IgD-negative memory B cell (primary cell): ENCODE results near the gene STX2. TPM values are rescaled to one million over a fixed set of nuclear protein-coding genes. Genes with fewer than 3 reads are reported as not detected.
A peak's percentile ranks its signal among the peaks of the same experiment; 100 is the strongest.
"Not testable (repeated sequence)": the region's sequence is repeated elsewhere in the genome, so short reads cannot be mapped to it uniquely, and the experiment has no call there.

Experiments used
- H3K27ac Mint-ChIP-seq, 3 donors: one replicate each; pipeline ENCODE4 v1.8.0; 2020 to 2022; ENCODE audit warnings: mild to moderate bottlenecking in 3 of 3, mixed read lengths in 3 of 3, moderate library complexity in 1 of 3
- H3K27me3 Mint-ChIP-seq: one replicate; pipeline ENCODE4 v1.8.0; 2021; ENCODE audit warnings: mixed read lengths
- H3K36me3 Mint-ChIP-seq: one replicate; pipeline ENCODE4 v1.8.0; 2020; ENCODE audit warnings: mild to moderate bottlenecking, mixed read lengths
- H3K4me1 Mint-ChIP-seq, 3 donors: one replicate each; pipeline ENCODE4 v1.8.0; 2020 to 2022; ENCODE audit warnings: mixed read lengths in 3 of 3, mild to moderate bottlenecking in 1 of 3
- H3K4me3 Mint-ChIP-seq, 4 donors: one replicate each; pipeline ENCODE4 v1.8.0; 2020 to 2022; ENCODE audit warnings: mild to moderate bottlenecking in 4 of 4, mixed read lengths in 4 of 4, moderate library complexity in 3 of 4
- H3K9me3 Mint-ChIP-seq, 3 donors: one replicate each; pipeline ENCODE4 v1.8.0; 2020 to 2021; ENCODE audit warnings: mixed read lengths in 3 of 3, mild to moderate bottlenecking in 1 of 3
- polyA plus RNA-seq: library from polyadenylated mRNA; unstranded; fragments of 300-500 nt; fragmentation: Illumina TruSeq; gene quantifications from one replicate; pipeline ENCODE4 v1.2.3, GENCODE V29; 2021

Gene STX2
- 6.2 TPM for polyA plus RNA-seq

- peak within 1 kb of the TSS; percentile 78 to 94 (median 88) for H3K4me3 Mint-ChIP-seq
- peaks cover 2% of the 10 kb centered on the region for H3K36me3 Mint-ChIP-seq
- no peaks in the 10 kb centered on the region for H3K9me3 Mint-ChIP-seq
- H3K27me3 Mint-ChIP-seq, result no peaks in the 10 kb centered on the region
- peak within 1 kb of the TSS; percentile 60 to 78 (median 77) for H3K27ac Mint-ChIP-seq
- H3K4me1 Mint-ChIP-seq, result peaks cover 11 to 15% (median 14%) of the 10 kb centered on the region in 3 donors
Observed at GRCh38 chr12:130838951-130839769, at the start of gene STX2. TSS of gene STX2 (minus strand) at chr12:130839250. CDS start at chr12:130839099, 151 bp downstream.

GRCh38 chr12:130887190-130887589, 48.1 kb upstream of the STX2 start:
- not testable (repeated sequence) for H3K9me3 Mint-ChIP-seq, H3K27me3 Mint-ChIP-seq, H3K4me3 Mint-ChIP-seq, H3K4me1 Mint-ChIP-seq, H3K27ac Mint-ChIP-seq, H3K36me3 Mint-ChIP-seq

DNA sequence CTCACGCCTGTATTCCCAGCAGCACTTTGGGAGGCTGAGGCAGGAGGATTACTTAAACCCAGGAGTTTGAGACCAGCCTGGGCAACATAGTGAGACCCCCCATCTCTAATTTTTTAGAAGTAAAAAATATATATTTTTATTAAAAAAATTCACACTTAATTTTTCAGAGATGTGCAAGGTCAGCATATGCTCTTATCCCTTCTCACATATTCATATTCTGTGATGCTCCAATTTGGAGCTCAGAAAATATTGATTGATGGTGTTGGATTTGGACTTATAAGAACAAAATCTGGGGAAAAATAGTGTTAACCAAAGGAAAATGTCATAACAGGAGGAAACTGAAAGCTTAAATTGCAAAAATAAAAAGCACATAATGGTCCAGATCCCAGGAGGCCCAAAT, 42.5 kb upstream of the STX2 start:
- Mint-ChIP-seq H3K9me3 (no peaks in the 10 kb centered on the region), H3K27me3 (peaks cover 2% of the 10 kb centered on the region), H3K4me3 (peak overlapping the region in 1 of 4 donors; percentile 45), H3K27ac (no peak overlapping the region), H3K36me3 (peaks cover 8% of the 10 kb centered on the region), H3K4me1 (peaks cover 14 to 38% (median 33%) of the 10 kb centered on the region in 3 donors)

DNA sequence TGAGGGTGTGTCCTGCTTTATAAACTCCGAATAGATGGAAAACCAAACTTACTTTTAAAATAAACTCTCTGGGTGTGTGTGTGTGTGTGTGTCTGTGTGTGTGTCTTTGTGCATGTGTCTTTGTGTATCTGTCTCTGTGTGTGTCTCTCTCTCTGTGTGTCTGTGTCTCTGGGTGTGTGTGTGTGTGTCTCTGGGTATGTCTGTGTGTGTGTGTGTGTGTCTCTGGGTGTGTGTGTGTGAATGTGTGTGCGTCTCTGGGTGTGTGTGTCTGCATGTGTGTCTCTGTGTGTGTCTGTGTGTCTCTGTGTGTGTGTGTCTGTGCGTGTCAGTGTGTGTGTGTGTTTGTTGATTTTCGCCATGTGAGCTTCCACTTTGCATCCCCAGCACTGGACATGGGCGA, 42.0 kb upstream of the STX2 start:
- H3K27ac Mint-ChIP-seq, result peak overlapping the region in 1 of 3 donors; percentile 77
- H3K36me3 Mint-ChIP-seq, result peaks cover 8% of the 10 kb centered on the region
- H3K4me3 Mint-ChIP-seq, result peak overlapping the region; percentile 91 to 99 (median 98)
- H3K27me3 Mint-ChIP-seq, result peaks cover 2% of the 10 kb centered on the region
- no peaks in the 10 kb centered on the region for H3K9me3 Mint-ChIP-seq
- peaks cover 14 to 38% (median 33%) of the 10 kb centered on the region in 3 donors for H3K4me1 Mint-ChIP-seq

DNA sequence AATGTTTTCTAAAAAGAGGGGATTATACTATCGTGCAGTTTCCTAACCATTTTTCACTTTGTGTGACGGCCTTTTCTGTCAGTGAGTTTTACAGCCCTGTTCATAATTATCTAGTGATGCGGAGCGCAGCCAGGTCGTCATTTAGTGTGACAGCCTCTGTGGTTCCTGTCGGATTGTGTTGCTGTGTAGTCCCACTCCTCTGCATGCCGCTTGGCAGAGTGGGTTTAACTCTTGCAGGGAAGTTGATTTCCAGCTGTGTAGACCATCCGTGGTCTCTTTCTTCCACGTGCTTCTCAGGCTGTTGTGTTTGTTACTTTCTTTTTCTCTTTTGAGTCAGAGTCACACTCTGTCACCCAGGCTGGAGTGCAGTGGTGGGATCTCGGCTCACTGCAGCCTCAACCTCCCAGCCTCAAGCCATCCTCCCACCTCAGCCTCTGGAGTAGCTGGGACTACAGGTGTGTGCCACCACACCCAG, 41.4 kb upstream of the STX2 start:
- H3K27ac Mint-ChIP-seq, result peak overlapping the region; percentile 77 to 99 (median 87)
- H3K9me3 Mint-ChIP-seq, result no peaks in the 10 kb centered on the region
- H3K4me3 Mint-ChIP-seq, result peak overlapping the region; percentile 91 to 99 (median 98)
- H3K36me3 Mint-ChIP-seq, result peaks cover 10% of the 10 kb centered on the region
- H3K4me1 Mint-ChIP-seq, result peaks cover 14 to 41% (median 37%) of the 10 kb centered on the region in 3 donors
- peaks cover 2% of the 10 kb centered on the region for H3K27me3 Mint-ChIP-seq

- Mint-ChIP-seq H3K4me3 (peak overlapping the region; percentile 91 to 99 (median 98)), H3K36me3 (peaks cover 9% of the 10 kb centered on the region), H3K27me3 (peaks cover 2% of the 10 kb centered on the region), H3K4me1 (peaks cover 14 to 41% (median 37%) of the 10 kb centered on the region in 3 donors), H3K27ac (peak overlapping the region; percentile 77 to 99 (median 87)), H3K9me3 (no peaks in the 10 kb centered on the region)
Observed at GRCh38 chr12:130879781-130880389, 40.8 kb upstream of the STX2 start.

- Mint-ChIP-seq H3K27ac (peak overlapping the region; percentile 60 to 99 (median 91)), H3K27me3 (peaks cover 2% of the 10 kb centered on the region), H3K9me3 (no peaks in the 10 kb centered on the region), H3K4me1 (peaks cover 18 to 44% (median 43%) of the 10 kb centered on the region in 3 donors), H3K36me3 (peaks cover 7% of the 10 kb centered on the region), H3K4me3 (peak overlapping the region; percentile 87 to 99 (median 98))
Observed at GRCh38 chr12:130879212-130879686, 40.2 kb upstream of the STX2 start.

DNA sequence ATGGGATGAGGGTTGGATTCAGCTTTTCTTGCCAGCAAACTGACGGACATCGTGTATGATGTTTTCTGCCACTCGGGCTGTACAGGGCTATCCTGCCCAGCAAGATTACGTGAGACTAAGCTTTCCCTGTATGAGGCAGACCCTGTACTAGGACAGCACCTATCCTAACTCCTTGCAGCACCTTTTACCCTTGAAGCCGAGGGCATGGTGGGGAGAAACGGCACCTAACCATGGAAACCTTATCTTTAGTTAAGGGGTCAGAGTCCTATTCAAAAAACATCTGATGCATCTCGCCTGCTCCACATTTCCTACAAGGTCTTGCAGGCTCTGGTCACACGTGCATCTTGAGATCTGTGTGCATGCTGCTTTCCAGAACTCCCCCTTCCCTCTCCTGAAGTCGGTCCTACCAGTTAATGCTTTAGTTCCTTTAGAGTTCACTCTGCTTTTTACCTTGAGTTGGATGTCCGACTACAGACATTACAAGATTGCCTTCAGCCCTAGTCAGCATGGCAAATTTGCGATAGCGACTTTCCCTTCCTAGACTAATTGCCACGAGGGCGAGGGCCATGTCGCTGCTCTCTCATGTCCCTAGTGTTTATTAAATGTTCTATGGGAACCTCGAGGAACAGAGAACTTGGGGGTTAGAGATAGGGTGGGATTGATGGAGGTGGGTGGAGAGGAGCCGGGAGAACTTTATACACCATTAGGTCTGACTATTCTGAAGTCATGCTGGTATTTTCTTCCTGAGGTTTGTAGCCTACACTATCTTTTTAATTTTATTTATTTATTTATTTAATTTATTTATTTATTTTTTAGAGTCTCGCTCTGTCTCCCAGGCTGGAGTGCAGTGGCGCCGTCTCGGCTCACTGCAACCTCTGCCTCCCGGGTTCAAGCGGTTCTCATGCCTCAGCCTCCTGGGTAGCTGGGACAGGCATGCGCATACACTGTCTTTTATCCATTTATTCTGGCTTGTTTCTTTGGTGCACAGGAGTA, 39.4 kb upstream of the STX2 start:
- Mint-ChIP-seq H3K9me3 (no peaks in the 10 kb centered on the region), H3K4me3 (peak overlapping the region; percentile 87 to 99 (median 98)), H3K4me1 (peaks cover 23 to 51% (median 50%) of the 10 kb centered on the region in 3 donors), H3K27me3 (peaks cover 2% of the 10 kb centered on the region), H3K36me3 (peaks cover 5% of the 10 kb centered on the region), H3K27ac (peak overlapping the region; percentile 60 to 99 (median 91))

DNA sequence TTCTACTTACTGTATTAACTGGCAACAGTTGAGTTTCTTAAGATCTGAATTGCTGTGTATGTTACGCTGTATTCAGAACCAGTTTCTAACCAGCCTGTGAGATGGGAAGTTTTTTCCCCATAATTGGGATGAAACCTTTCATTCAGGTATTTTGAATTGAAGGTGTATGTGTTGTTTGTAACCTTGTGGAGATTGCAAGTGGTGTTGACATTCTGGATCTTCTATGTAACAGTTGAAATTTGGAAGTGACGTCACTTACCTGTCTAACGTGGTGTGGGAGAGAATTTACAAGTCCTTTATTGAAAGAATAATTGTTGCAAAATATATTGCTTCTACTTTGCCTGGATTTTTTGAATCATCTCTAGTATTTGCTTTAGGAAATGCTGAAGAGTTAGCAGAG, 38.3 kb upstream of the STX2 start:
- H3K4me1 Mint-ChIP-seq, result peaks cover 29 to 61% (median 60%) of the 10 kb centered on the region in 3 donors
- peak overlapping the region in 2 of 4 donors; percentile 53 to 65 for H3K4me3 Mint-ChIP-seq
- H3K27ac Mint-ChIP-seq, result peak overlapping the region in 1 of 3 donors; percentile 56
- H3K36me3 Mint-ChIP-seq, result peaks cover 5% of the 10 kb centered on the region
- peaks cover 2% of the 10 kb centered on the region for H3K27me3 Mint-ChIP-seq
- no peaks in the 10 kb centered on the region for H3K9me3 Mint-ChIP-seq

- Mint-ChIP-seq H3K9me3 (no peaks in the 10 kb centered on the region), H3K4me3 (peak overlapping the region in 2 of 4 donors; percentile 60 to 65), H3K27me3 (peaks cover 2% of the 10 kb centered on the region), H3K27ac (peak overlapping the region in 2 of 3 donors; percentile 14 to 56), H3K36me3 (peaks cover 5% of the 10 kb centered on the region), H3K4me1 (peaks cover 29 to 61% (median 60%) of the 10 kb centered on the region in 3 donors)
Observed at GRCh38 chr12:130876758-130877157, 37.7 kb upstream of the STX2 start.

- H3K9me3 Mint-ChIP-seq, result no peaks in the 10 kb centered on the region
- H3K4me3 Mint-ChIP-seq, result peak overlapping the region in 1 of 4 donors; percentile 65
- peaks cover 4% of the 10 kb centered on the region for H3K36me3 Mint-ChIP-seq
- H3K4me1 Mint-ChIP-seq, result peaks cover 29 to 59% (median 59%) of the 10 kb centered on the region in 3 donors
- H3K27ac Mint-ChIP-seq, result peak overlapping the region in 1 of 3 donors; percentile 14
- peaks cover 2% of the 10 kb centered on the region for H3K27me3 Mint-ChIP-seq
Observed at GRCh38 chr12:130876297-130876696, 37.2 kb upstream of the STX2 start.

GRCh38 chr12:130875708-130876107, 36.7 kb upstream of the STX2 start:
- peak overlapping the region in 2 of 4 donors; percentile 6 to 65 for H3K4me3 Mint-ChIP-seq
- not testable (repeated sequence) for H3K27me3 Mint-ChIP-seq, H3K9me3 Mint-ChIP-seq, H3K27ac Mint-ChIP-seq, H3K36me3 Mint-ChIP-seq
- peaks cover 33 to 57% (median 56%) of the 10 kb centered on the region in 3 donors for H3K4me1 Mint-ChIP-seq

- Mint-ChIP-seq H3K27ac (no peak overlapping the region), H3K36me3 (peaks cover 4% of the 10 kb centered on the region), H3K4me1 (peaks cover 35 to 54% (median 54%) of the 10 kb centered on the region in 3 donors), H3K27me3 (peaks cover 2% of the 10 kb centered on the region), H3K9me3 (no peaks in the 10 kb centered on the region), H3K4me3 (peak overlapping the region in 2 of 4 donors; percentile 58 to 65)
Observed at GRCh38 chr12:130875193-130875592, 36.1 kb upstream of the STX2 start.

GRCh38 chr12:130874696-130875095, 35.6 kb upstream of the STX2 start:
- Mint-ChIP-seq H3K27ac (peak overlapping the region in 2 of 3 donors; percentile 23 to 81), H3K27me3 (peaks cover 2% of the 10 kb centered on the region), H3K4me3 (peak overlapping the region in 2 of 4 donors; percentile 58 to 82), H3K9me3 (no peaks in the 10 kb centered on the region), H3K4me1 (peaks cover 35 to 52% (median 50%) of the 10 kb centered on the region in 3 donors), H3K36me3 (peaks cover 4% of the 10 kb centered on the region)
